Stimulated activated CD4-positive, alpha-beta T cell treated with anti-CD3 and anti-CD28 coated beads, Interleukin-2, amount 100 ng/mL, for 48 hours (primary cell): ENCODE measurements around the gene BRD3OS.

Experiments
- DNase-seq, 2 donors: peaks; one replicate each; pipeline ENCODE4 v3.0.0-alpha.2; 2020

Gene BRD3OS

GRCh38 chr9:134007150-134007549 is 18.1 kb upstream of the BRD3OS start:
- DNase-seq = no peak

DNA sequence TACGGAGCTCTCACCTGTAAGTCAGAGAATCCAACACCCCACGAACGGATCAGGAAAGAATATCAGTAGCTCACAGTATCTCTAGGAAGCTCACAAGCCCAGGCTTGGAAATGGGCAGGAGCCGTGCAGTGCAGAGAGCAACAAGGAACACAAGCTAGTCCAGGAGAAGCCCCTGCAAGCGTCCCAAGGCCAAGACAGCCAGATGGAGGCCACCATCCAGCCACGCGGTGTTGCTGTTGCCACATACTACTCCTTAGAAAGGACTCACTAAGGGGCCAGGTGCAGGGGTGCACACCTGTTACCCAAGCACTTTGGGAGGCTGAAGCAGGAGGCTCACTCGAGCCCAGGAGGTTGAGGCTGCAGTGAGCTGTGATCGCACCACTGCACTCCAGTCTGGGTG is 17.7 kb upstream of the BRD3OS start:
- no peak for DNase-seq

DNA sequence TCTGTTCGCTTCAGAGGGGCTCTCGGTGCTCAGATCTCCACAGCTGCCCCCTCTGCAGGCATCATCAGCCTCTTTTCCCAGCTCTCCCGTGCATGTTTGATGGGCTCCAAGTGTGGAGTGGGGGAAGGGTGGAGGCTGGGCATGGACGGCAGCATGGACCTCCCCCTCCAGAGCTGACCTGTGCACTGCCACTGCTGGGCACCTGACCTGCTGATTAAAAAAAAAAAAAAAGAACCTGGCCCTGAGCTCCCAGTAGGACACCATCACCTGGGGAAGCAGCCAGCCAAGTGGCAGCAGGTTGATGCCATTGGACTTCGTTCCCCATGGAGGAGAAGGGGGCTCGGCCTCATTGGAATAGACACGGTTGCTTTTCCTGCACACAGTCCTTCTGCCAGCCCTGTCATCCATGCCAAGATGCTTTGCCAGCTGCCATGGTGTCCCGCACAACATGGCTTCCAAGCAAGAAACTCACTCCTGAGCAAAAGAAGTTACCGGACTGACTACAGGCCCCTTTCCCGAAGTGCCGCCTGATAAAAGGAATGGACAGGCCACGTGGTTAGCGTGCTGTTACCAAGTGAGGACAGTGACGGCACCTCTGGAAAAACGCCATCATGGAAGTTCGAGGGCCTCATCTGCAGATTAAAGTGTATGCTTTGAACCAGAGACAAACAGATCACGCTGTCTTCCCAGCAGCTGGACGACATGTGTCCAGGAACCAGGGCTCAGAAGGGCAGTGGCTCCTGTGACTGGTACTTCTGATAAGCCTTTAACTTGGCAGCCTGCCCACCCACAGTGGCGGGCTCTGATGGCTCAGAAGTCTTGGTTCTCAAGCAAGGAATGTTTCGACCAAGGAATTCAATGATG is 14.7 kb upstream of the BRD3OS start:
- no peak for DNase-seq

DNA sequence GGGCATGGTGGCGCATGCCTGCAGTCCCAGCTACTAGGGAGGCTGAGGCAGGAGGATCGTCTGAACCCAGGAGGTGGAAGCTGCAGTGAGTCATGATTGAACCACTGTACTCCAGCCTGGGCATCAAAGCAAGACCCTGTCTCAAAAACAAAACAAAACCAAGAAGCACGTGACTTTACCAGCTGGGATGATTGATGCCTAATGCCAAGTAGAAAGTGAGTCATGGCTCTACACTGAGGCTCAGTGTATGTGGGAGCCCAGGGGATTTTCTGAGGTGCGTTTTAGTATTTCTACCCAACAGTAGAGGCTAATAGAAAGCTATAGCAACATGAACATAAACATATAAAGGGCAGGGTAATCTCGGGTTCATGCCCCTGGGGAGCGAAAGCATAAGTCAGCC is 13.9 kb upstream of the BRD3OS start:
- DNase-seq = no peak

DNA sequence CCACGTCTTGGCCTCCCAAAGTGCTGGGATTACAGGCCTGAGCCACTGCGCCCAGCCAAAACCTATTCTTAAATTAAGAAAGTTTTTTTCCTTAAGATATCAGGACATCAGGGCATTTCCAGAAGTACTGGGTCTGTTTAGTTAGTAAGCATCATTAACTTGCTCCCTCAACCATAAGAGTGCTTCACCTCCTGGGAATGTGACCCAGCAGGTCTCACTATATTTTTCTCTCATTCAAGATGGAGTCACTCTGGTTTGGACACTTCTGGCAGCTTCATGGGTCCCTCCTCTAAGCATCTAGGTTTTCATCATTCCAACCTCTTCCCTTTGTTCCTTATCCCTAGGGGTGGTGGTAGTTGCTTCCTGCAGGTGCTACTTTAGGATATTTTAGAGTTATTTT is 10.3 kb upstream of the BRD3OS start:
- DNase-seq = no peak

DNA sequence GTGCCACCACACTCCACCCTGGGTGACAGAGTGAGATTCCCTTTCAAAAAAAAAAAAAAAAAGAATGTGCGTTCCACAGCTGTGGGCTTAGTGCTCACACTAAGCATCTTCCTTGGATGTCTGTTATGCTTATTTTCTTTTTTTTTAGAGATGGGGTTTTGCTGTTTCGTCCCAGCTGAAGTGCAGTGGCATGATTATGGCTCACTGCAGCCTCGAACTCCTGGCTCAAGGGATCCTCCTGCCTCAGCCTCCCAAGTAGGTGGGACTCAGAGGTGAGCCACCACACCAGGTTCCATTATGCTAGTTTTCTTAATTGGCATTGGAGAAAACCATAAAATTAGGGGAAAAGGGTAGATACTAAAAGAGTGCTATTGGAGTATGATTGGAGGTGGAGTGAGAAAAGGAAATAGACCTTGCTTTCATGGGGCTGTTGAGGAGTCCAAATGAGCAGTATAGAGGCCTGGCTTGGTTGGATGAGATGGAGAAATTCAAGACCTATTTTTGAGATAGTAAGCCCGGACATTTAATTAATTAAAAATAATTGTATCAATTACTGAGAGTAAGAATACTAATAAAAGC is 978 bp upstream of the BRD3OS start:
- no peak for DNase-seq

GRCh38 chr9:134025606-134026541 is 593 bp downstream of the BRD3OS start:
- peak; percentile 35 to 51 for DNase-seq

DNA sequence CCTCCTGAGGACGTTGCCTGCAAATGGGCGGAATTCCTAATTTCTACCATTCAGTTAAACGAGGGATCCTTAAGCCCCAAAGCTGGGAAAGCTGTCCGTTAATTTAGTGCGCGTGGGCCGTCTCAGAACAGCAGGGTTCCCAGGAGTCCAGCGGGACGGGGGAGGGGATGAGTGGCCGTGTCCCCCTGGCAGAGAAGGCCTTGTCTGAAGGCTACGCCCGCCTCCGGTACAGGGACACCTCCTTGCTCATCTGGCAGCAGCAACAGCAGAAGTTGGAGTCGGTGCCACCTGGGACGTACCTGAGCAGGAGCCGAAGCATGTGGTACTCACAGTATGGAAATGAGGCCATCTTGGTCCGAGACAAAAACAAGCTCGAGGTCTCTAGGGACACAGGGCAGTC is 1.3 kb downstream of the BRD3OS start:
- DNase-seq = no peak

- DNase-seq = no peak
Measured at GRCh38 chr9:134026981-134027380, 1.7 kb downstream of the BRD3OS start.

- no peak for DNase-seq
Measured at GRCh38 chr9:134027561-134027960, 2.3 kb downstream of the BRD3OS start.

DNA sequence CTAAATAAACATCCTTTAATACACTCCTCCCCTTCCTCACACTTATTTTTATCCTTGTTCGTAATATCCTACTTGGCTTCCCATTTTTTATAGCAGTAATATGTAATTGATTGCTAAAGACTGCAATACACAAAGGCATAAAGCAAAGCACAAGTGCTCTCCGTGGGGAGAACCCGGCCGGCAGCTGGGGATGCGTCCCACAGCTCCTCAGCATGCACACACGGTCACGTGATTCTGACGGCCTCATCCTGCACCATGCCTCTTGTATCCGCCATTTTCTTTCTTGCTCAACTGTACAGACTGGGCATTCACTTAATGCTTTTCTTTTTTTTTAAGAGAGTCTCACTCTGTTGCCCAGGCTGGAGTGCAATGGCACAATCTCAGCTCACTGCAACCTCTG is 2.8 kb downstream of the BRD3OS start:
- DNase-seq = no peak

- no peak for DNase-seq
Measured at GRCh38 chr9:134028575-134029247, 3.4 kb downstream of the BRD3OS start.

GRCh38 chr9:134029248-134030226 is 4.3 kb downstream of the BRD3OS start:
- DNase-seq = no peak

- DNase-seq = no peak
Measured at GRCh38 chr9:134030821-134031470, 5.7 kb downstream of the BRD3OS start.

GRCh38 chr9:134031783-134032182 is 6.5 kb downstream of the BRD3OS start:
- DNase-seq = no peak

DNA sequence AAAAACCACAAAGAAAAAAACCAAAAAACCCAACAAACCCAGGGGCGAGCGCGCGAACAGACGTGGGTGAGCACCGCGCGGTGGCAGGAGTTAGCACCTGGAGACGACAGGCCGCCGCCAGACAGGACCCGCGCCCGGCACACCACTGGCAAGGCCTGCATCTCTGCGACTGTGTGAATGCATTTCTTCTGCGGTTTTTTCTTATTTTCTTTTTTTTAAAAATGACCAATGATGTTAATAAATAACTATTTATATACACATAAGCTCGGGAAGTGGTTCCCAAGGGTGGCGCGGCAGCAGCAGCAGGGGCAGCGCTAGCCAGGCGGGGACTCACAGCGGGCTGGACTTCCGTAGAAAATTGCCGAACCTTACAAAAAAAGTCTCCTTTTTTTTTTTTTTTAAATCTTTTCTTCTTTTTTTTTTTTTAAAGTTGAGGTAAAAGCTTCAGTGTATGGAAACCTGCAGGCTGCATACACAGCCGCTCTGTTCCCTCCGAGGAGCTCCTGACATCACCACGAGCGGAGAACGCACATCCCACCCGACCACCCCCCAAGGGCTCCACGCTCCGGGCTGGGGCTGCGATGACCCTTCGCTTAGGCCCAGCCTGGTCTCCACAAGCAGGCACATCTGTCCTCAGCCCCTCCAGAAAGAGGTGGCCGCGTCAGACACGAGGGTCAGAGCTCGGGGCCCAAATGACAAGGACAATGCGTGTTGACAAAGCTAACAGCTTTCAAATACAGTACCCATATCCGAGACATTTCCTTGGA is 7.4 kb downstream of the BRD3OS start:
- no peak for DNase-seq

- no peak for DNase-seq
Measured at GRCh38 chr9:134033516-134034214, 8.4 kb downstream of the BRD3OS start.

DNA sequence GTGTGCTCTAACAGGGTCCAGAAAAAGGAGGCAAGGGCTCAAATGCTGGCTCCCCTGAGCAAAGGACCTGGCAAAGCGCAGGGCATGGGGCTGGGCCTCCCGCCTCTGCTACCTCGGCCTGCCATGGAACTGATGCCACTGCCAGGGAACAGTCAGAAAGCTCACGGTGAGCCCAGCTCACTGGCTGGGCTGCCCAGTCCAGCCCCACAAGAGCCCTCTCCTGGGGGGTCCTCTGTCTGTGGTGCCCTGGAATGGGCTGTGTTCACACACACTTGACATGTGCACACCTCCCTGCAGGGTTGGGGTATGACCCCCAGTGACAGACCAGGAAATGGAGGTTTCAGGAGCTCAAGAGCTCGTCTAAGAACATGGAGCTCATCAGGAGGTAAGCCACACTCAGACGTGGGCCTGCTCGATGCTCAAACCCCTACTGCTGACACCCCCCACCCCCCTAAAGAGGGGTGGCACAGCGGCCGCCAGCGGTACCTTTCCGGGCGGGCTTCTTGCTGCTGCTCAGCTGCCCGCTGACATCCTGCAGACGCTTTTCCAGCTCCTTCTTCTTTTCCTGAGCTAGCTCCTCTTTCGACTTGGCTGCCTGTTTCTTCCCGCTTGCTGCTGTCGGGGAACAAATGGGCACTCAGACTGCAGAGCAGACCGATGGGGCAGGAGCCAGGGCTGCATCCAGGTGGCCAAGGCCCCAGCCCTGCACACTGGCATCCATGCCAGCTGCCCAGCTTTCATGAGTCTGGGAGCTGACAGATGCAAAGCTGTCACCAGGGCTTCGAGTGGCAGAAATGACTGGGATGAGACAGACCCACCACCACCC is 9.1 kb downstream of the BRD3OS start:
- DNase-seq = no peak
